HEK293 (cell line): ENCODE measurements around the gene SLC9C1.

Experiments
- CTCF ChIA-PET: fragments of 350-600 bp; formaldehyde crosslinking; extraction: SDS; loops from one replicate; lab custom pipeline; 2021; ENCODE audit warnings: antibody characterized with exemption; lab: Yijun Ruan, JAX
- POLR2A ChIA-PET: fragments of 300-600 bp; formaldehyde crosslinking; extraction: SDS; loops from one replicate; lab custom pipeline; 2020; ENCODE audit warnings: antibody characterized with exemption, inconsistent platforms; lab: Yijun Ruan, JAX
- H3K27ac ChIP-seq: fragments of 200-500 bp; sonication (Bioruptor generic); 2 replicates; pipeline ENCODE4 v1.5.1; 2014; ENCODE audit warnings: low read depth, low read length, control low read depth, inconsistent platforms; ENCODE audit errors: extremely low read depth
- H3K36me3 ChIP-seq, 2 experiments: fragments of 200-500 bp in 1 of 2; sonication (Bioruptor generic) in 1 of 2; 1 replicate in 1 of 2; 2 replicates in 1 of 2; pipeline ENCODE4 v1.5.1; 2014 to 2017; ENCODE audit warnings: inconsistent platforms in 2 of 2, low read length in 2 of 2; ENCODE audit not compliant: control insufficient read depth in 2 of 2, insufficient read depth in 1 of 2
- H3K4me1 ChIP-seq: fragments of 200-500 bp; sonication (Bioruptor generic); 2 replicates; pipeline ENCODE4 v1.5.1; 2014; ENCODE audit warnings: mild to moderate bottlenecking, low read length, inconsistent platforms; ENCODE audit not compliant: control insufficient read depth, insufficient read depth
- H3K4me3 ChIP-seq: 2 replicates; pipeline ENCODE4 v1.5.1; 2011; ENCODE audit warnings: low read depth, mild to moderate bottlenecking, control low read depth, low read length, moderate library complexity
- H3K9me3 ChIP-seq: fragments of 200-500 bp; sonication (Bioruptor generic); 2 replicates; pipeline ENCODE4 v1.5.1; 2014; ENCODE audit warnings: low read depth, low read length, inconsistent platforms; ENCODE audit not compliant: control insufficient read depth, insufficient read depth
- MEIS1 ChIP-seq: sonication (generic); formaldehyde crosslinking; IDR thresholded peaks from 2 replicates; pipeline ENCODE4 v1.8.1; 2022; ENCODE audit warnings: missing genetic modification reagents, mild to moderate bottlenecking, borderline replicate concordance
- MYNN ChIP-seq: fragments of 450-650 bp; formaldehyde crosslinking; IDR thresholded peaks from 2 replicates; pipeline ENCODE4 v1.5.1; 2016; ENCODE audit warnings: missing biosample characterization, missing genetic modification characterization, borderline replicate concordance
- OSR2 ChIP-seq: fragments of 450-650 bp; formaldehyde crosslinking; IDR thresholded peaks from 2 replicates; pipeline ENCODE4 v1.5.1; 2016; ENCODE audit warnings: missing biosample characterization, missing genetic modification characterization
- PRDM10 ChIP-seq: fragments of 450-650 bp; formaldehyde crosslinking; IDR thresholded peaks from 2 replicates; pipeline ENCODE4 v1.5.1; 2016; ENCODE audit warnings: missing biosample characterization, missing genetic modification characterization
- PRDM6 ChIP-seq: fragments of 450-650 bp; formaldehyde crosslinking; IDR thresholded peaks from 2 replicates; pipeline ENCODE4 v1.5.1; 2017; ENCODE audit warnings: missing biosample characterization, missing genetic modification characterization
- ZBTB1 ChIP-seq: fragments of 450-650 bp; formaldehyde crosslinking; IDR thresholded peaks from 2 replicates; pipeline ENCODE4 v1.5.1; 2016; ENCODE audit warnings: missing biosample characterization, missing genetic modification characterization
- ZNF133 ChIP-seq: fragments of 450-650 bp; formaldehyde crosslinking; IDR thresholded peaks from 2 replicates; pipeline ENCODE4 v1.5.1; 2016; ENCODE audit warnings: missing biosample characterization, missing genetic modification characterization
- ZNF19 ChIP-seq: fragments of 450-650 bp; formaldehyde crosslinking; IDR thresholded peaks from 2 replicates; pipeline ENCODE4; 2016; ENCODE audit warnings: missing biosample characterization, missing genetic modification characterization, low read depth
- ZNF239 ChIP-seq: fragments of 450-650 bp; formaldehyde crosslinking; IDR thresholded peaks from 2 replicates; pipeline ENCODE4 v1.5.1; 2016; ENCODE audit warnings: missing biosample characterization, missing genetic modification characterization
- ZNF341 ChIP-seq: fragments of 450-650 bp; formaldehyde crosslinking; IDR thresholded peaks from 2 replicates; pipeline ENCODE4; 2016; ENCODE audit warnings: low read depth, missing biosample characterization, missing genetic modification characterization
- ZNF391 ChIP-seq: fragments of 450-650 bp; formaldehyde crosslinking; IDR thresholded peaks from 2 replicates; pipeline ENCODE4 v1.5.1; 2016; ENCODE audit warnings: low read depth, missing biosample characterization, missing genetic modification characterization, borderline replicate concordance
- ZNF433 ChIP-seq: fragments of 450-650 bp; formaldehyde crosslinking; IDR thresholded peaks from 2 replicates; pipeline ENCODE4 v1.5.1; 2016; ENCODE audit warnings: missing biosample characterization, missing genetic modification characterization, low read depth
- ZNF510 ChIP-seq: fragments of 450-650 bp; formaldehyde crosslinking; IDR thresholded peaks from 2 replicates; pipeline ENCODE4 v1.5.1; 2018; ENCODE audit warnings: mild to moderate bottlenecking, missing genetic modification characterization, missing biosample characterization; ENCODE audit not compliant: insufficient replicate concordance
- ZNF513 ChIP-seq: fragments of 450-650 bp; IDR thresholded peaks from 2 replicates; pipeline ENCODE4 v1.5.1; 2018; ENCODE audit warnings: missing biosample characterization, missing genetic modification characterization
- ZNF544 ChIP-seq: fragments of 450-650 bp; formaldehyde crosslinking; IDR thresholded peaks from 2 replicates; pipeline ENCODE4 v1.5.0; 2017; ENCODE audit warnings: missing biosample characterization, missing genetic modification characterization
- ZNF548 ChIP-seq: fragments of 450-650 bp; formaldehyde crosslinking; IDR thresholded peaks from 2 replicates; pipeline ENCODE4 v1.5.1; 2016; ENCODE audit warnings: missing biosample characterization, missing genetic modification characterization
- ZNF768 ChIP-seq: fragments of 450-650 bp; formaldehyde crosslinking; IDR thresholded peaks from 2 replicates; pipeline ENCODE4 v1.5.1; 2018; ENCODE audit warnings: missing biosample characterization, mild to moderate bottlenecking, missing genetic modification characterization
- ZSCAN18 ChIP-seq: fragments of 450-650 bp; formaldehyde crosslinking; IDR thresholded peaks from 2 replicates; pipeline ENCODE4 v1.5.1; 2016; ENCODE audit warnings: missing biosample characterization, missing genetic modification characterization
- ZSCAN23 ChIP-seq: fragments of 450-650 bp; formaldehyde crosslinking; IDR thresholded peaks from 2 replicates; pipeline ENCODE4 v1.5.1; 2016; ENCODE audit warnings: missing biosample characterization, missing genetic modification characterization
- ZSCAN30 ChIP-seq: fragments of 450-650 bp; IDR thresholded peaks from 2 replicates; pipeline ENCODE4 v1.5.1; 2018; ENCODE audit warnings: missing biosample characterization, mild to moderate bottlenecking, missing genetic modification characterization, moderate library complexity
- TF ChIP-seq, protein P1 (sequence below): fragments of 450-650 bp; IDR thresholded peaks from 2 replicates; pipeline ENCODE4 v1.5.1; 2018; ENCODE audit warnings: missing biosample characterization, mild to moderate bottlenecking, missing genetic modification characterization

Gene SLC9C1

DNA sequence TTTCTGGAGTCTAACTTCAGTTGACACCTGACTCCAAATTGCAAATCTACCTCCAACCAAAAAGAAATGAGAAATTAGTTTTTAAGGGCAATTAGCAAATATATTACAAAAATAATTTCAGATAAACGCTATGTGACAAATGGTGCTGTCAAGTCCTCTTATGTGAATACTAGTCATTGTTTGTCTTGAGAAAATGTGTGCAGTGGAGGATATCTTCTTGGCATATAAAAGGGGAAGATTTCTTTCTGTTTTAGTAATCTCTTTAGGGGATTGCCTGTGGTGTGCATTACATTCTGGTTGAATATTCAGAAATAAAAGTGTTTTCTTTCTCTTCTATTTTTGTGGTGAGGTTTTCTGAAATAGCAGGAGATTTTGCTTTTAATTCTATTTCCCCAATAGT, 158.0 kb downstream of the SLC9C1 start:
- Histone ChIP-seq H3K27ac (no peak overlapping the region), H3K4me3 (no peak overlapping the region), H3K9me3 (no peaks in the 10 kb centered on the region)
- TF ChIP-seq ZNF239, result no peak
- peak; percentile 24; the same call in 1 of the 2 replicates for TF ChIP-seq PRDM6 (tag by site-specific recombination)
- TF ChIP-seq, all 188 proteins: peak for 1
- Histone ChIP-seq H3K4me1 (peaks cover 12% of the 10 kb centered on the region; the same call in 1 of the 2 replicates), H3K36me3 (no peaks in the 10 kb centered on the region)
- ChIA-PET CTCF (interaction anchor here (0.7 to 2.5 kb wide), 6 partner anchors 12 to 496 kb away, joined by 3 to 18 read pairs (median 4); no protein-coding TSS in a partner anchor), POLR2A (no interaction called here)

GRCh38 chr3:112134335-112135124, 159.5 kb downstream of the SLC9C1 start:
- Histone ChIP-seq H3K9me3 (no peaks in the 10 kb centered on the region), H3K27ac (no peak overlapping the region; the same call in 1 of the 2 replicates), H3K36me3 (peaks cover 0 to 8% of the 10 kb centered on the region in 2 experiments; a peak in 1 of 3 replicates), H3K4me1 (peaks cover 12% of the 10 kb centered on the region; the same call in 1 of the 2 replicates), H3K4me3 (no peak overlapping the region)
- ChIA-PET CTCF (no interaction called here), POLR2A (no interaction called here)
- TF ChIP-seq ZNF391 (tag by site-specific recombination), result no peak
- TF ChIP-seq, protein P1, sequence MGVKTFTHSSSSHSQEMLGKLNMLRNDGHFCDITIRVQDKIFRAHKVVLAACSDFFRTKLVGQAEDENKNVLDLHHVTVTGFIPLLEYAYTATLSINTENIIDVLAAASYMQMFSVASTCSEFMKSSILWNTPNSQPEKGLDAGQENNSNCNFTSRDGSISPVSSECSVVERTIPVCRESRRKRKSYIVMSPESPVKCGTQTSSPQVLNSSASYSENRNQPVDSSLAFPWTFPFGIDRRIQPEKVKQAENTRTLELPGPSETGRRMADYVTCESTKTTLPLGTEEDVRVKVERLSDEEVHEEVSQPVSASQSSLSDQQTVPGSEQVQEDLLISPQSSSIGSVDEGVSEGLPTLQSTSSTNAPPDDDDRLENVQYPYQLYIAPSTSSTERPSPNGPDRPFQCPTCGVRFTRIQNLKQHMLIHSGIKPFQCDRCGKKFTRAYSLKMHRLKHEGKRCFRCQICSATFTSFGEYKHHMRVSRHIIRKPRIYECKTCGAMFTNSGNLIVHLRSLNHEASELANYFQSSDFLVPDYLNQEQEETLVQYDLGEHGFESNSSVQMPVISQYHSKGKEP, result peak; percentile 21; the same call in 1 of the 2 replicates
- TF ChIP-seq ZNF768 (tag by site-specific recombination), result no peak
- TF ChIP-seq OSR2 (tag by site-specific recombination), result peak; percentile 49; the same call in 1 of the 2 replicates
- no peak for TF ChIP-seq MEIS1
- no peak for TF ChIP-seq ZNF544 (tag by site-specific recombination)
- no peak for TF ChIP-seq ZSCAN18 (tag by site-specific recombination)
- TF ChIP-seq PRDM6 (tag by site-specific recombination), result peak; percentile 25; the same call in 1 of the 2 replicates
- TF ChIP-seq ZNF341 (tag by site-specific recombination), result no peak
- TF ChIP-seq ZSCAN30 (tag by site-specific recombination), result no peak
- no peak for TF ChIP-seq MYNN (tag by site-specific recombination)
- 0 out of 2 replicates have a peak, but pooled peaks have one; percentile 15 for TF ChIP-seq PRDM10 (tag by site-specific recombination)
- no peak for TF ChIP-seq ZNF510 (tag by site-specific recombination)
- no peak for TF ChIP-seq ZNF19 (tag by site-specific recombination)
- TF ChIP-seq ZNF133, result no peak
- TF ChIP-seq ZSCAN23 (tag by site-specific recombination), result no peak
- TF ChIP-seq ZNF548 (tag by site-specific recombination), result no peak
- no peak for TF ChIP-seq ZBTB1 (tag by site-specific recombination)
- TF ChIP-seq ZNF513 (tag by site-specific recombination), result no peak
- TF ChIP-seq ZNF433 (tag by site-specific recombination), result no peak
